Stimulated activated CD8-positive, alpha-beta memory T cell treated with anti-CD3 and anti-CD28 coated beads, Interleukin-7, amount 100 ng/mL, for 1 hour (primary cell): Measurements from ENCODE around the gene KRTAP10-6.
"Not testable (repeated sequence)": the region's sequence is repeated elsewhere in the genome, so short reads cannot be mapped to it uniquely, and the experiment has no call there.

ENCODE experiments used
- DNase-seq, 2 donors: peaks; one replicate each; pipeline ENCODE4 v3.0.0-alpha.2; 2020; ENCODE audit warnings: low read depth in 2 of 2

KRTAP10-6 gene, protein sequence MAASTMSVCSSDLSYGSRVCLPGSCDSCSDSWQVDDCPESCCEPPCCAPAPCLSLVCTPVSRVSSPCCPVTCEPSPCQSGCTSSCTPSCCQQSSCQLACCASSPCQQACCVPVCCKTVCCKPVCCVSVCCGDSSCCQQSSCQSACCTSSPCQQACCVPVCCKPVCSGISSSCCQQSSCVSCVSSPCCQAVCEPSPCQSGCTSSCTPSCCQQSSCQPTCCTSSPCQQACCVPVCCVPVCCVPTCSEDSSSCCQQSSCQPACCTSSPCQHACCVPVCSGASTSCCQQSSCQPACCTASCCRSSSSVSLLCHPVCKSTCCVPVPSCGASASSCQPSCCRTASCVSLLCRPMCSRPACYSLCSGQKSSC

DNA sequence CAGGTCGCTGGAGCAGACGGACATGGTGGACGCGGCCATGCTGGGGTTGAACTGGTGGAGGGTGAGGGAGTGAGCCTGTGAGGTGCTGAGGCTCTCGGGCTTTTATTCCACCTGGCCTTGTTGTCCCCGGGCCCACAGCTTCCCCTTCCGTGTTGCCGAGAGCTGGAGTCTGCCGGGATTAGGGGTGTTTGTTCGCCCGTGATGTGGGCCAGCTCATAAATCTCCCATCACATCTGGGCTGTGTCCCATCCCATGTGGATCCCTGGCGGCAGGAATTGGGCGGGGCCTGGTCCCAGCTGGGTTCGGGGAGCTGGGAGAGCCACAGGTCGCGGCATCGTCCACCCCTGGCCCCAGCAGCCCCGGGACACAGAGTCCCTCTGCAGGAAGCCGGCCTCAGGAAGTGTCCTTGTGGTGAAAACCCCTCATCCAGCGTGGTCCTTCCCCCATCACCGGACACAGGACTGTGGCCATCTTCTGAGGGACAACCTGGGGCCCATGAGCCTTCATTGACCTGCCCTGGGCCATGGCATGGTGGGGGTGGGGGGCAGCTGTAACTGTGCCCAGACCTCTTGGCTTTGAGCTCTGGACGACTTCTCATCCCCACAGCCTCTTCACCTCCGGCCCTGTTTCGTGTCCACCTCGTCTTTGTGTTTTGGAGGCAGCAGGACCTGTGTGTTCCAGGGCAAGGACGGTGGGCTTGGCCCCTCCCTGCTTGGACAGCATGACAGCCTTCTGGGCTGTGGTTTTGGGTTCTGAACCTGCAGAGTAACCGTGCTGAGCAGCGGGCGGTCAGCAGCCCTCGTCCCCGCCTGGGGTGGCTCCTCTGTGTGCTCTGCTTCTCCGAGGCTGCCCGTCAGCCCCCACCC, at the start of gene KRTAP10-6:
TSS of gene KRTAP10-6 (minus strand) at position 60 of the 866 bp plus-strand sequence. CDS start at position 39, 21 bp downstream.
- DNase-seq: no peak

DNA sequence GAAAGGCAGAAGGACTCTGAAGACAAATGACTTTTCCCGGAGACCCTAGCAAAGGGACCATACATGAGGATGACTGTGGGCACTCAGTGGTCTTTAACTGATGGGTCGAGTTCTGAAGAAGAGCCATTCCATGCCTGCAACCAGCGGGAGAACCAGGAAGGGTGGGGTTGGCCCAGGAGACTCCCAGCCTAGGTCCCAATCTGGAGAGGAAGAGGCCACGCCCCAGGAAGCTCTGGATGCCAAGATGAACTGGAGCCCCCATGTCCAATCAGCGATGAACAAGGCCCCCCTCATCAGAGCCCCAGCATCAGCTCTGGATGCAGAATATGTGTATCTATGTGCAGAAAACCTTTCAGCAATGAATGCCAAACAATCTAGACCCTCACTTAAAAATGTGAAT, 48.5 kb upstream of the KRTAP10-6 start:
- no peak for DNase-seq

DNA sequence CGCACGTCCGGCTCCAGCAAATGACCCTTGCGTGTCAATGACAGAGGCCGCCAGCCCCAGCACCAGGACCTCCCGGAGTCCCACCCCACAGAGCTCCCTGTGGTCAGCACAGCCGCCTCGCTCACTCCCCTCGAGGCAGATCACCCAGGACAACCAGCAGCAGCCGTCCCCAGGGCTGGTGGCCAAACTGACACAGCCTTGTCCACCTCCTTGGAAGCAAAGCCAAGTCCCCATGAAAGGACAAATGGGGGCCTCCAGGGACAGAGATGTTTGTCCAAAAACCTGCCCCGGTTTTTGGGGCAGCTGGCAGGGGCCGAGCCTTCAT, 47.0 kb upstream of the KRTAP10-6 start:
- DNase-seq: no peak

DNA sequence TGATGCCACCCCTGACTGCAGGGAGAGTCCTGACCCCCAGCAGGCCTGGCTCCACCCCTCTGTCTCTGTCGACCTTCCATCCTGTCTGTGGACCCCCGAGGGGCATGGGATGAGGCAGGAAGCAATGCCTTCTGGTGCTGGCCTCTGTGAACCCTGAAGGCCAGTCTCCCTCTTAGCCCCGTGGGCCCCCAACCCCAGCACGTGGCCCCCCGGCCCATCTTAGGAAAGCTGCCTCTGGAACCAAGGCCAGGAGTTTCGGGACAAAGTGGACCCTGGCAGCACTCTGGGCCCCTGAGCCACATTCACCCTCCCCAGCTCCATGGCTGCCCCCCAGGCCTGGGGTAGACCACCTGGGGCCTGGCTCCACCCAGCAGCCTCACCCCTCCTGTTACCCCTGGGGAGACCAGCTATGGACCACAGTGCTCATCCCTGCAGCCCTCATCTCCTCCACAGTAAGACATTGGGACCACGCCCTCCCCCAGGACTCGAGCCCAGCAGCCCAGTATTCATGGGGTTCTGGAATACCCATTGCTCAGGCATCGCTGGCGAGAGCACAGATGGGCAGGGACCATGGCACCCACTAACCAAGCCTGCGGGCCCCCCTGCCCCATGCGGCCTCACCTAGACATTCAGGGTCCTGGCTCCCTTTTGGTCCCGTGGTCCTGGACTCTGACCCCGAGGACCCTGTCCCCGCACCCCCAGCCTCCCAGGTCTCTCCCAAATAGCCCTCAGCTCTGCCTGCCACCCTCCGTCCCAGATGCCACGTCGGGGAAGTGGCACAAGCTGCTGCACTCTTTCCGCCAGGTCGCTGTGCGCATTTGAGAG, 46.4 kb upstream of the KRTAP10-6 start:
- DNase-seq: not testable (repeated sequence)

DNA sequence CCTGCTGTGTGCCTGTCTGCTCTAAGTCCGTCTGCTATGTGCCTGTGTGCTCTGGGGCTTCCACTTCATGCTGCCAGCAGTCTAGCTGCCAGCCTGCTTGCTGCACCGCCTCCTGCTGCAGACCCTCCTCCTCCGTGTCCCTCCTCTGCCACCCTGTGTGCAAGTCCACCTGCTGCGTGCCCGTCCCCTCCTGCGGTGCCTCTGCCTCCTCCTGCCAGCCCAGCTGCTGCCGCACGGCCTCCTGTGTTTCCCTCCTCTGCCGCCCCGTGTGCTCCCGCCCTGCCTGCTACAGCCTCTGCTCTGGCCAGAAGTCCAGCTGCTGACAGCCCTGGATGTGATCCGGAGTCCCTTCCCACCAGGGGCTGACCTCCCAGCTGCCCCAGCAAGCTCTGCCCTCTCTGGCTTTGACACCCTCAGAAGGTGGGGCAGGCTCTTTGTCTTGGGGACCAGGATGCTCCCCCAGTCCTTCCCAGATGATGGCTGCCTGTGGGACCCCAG, 45.6 kb upstream of the KRTAP10-6 start:
- DNase-seq: not testable (repeated sequence)

DNA sequence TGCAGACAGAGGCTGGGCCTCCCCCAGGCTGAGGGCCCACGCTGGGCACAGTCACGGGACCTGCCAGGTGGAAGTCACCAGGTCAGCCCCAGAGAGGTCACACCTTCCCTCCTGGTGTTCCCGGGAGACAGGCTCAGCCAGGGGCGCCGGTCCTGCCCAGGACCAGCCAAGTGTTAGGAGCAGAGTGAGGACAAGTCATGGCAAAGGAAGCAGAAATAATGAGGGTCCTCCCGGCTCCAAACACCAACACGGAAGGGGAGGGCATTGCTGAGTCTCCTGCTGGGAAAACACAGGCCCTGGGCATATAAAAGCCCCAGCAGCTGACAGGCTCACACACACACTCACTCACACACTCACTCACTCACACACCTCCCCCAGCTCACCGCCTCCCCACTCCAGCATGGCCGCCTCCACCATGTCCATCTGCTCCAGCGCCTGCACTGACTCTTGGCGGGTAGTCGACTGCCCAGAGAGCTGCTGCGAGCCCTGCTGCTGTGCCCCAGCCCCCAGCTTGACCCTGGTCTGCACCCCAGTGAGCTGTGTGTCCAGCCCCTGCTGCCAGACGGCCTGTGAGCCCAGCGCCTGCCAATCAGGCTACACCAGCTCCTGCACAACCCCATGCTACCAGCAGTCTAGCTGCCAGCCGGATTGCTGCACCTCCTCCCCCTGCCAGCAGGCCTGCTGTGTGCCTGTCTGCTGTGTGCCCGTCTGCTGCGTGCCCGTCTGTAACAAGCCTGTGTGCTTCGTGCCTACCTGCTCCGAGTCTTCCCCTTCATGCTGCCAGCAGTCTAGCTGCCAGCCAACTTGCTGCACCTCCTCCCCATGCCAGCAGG, 44.9 kb upstream of the KRTAP10-6 start, which contains the start of gene KRTAP10-10:
TSS of gene KRTAP10-10 (plus strand) at position 339 of the 833 bp plus-strand sequence. CDS start at position 401, 62 bp downstream.
- DNase-seq: no peak

DNA sequence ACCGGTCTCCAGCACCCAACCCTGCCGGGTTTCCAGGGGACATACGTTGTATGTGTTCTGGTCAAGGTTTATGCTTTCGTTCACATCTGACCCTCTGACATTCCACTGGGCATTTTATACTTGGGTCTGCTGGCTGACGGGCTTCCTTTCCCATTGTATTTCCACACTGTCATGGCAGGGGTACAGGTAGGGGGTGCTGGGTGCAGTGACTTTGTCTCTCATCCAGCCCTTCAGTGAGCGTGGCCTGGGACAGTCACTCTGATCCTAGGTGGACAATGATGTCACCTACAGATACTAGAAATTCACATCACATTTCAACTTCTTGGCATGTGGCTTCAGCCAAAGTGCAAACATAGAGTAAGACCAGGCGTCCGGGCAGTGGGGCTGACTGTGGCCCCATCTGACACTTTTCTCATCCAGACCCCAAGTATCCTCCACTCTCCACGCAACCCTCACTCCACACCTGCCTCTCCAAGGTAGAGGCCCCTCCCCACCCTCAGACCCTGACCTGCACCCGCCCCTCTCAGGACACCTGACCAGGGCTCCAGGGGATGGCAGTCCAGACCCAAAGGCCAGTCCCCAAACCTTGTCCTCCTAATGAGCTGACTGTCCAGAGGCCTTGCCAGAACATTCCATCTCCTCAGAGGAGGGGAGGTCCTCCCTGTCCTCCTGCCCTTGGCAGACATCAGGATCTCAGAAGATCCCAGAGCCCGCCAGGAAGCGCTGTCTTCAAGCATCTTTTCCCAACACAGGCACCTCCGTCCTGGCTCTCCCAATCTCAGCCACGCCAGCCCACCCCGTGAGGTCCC, 44.1 kb upstream of the KRTAP10-6 start:
- no peak for DNase-seq

DNA sequence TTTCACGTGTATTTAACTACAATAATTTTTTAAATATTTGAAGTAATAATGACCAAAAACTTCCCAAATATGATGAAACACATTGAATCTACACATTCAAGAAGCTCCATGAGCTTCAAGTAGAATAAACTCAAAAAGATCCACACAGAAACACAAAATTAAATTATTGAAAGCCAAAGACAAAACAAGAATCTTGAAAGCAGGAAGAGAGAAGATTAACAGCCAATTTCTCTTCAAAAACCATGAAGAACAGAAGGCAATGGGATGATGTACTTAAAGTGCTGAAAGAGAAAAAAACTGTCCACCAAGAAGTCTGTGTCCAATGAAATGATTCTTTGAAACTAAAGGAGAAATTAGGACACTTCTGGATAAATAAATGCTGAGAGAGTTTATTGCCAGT, 39.8 kb upstream of the KRTAP10-6 start:
- no peak for DNase-seq

DNA sequence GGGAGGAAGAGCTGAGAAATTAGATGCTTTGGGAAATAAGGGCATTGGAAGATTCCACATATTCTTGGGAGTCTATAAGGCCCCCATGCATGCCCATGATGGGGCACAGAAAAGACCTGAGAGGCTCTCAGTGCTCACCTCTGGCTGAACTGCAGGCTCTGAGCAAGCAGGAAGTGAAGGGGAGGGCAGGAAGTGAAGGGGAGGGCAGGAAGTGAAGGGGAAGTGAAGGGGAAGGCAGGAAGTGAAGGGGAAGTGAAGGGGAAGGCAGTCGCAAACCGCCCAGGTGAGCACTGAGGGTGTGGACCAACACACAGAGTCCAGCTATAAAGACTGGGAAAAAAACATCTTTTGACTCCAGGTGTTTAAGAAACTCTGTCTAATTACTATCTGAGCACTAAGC, 38.1 kb upstream of the KRTAP10-6 start:
- DNase-seq: no peak

DNA sequence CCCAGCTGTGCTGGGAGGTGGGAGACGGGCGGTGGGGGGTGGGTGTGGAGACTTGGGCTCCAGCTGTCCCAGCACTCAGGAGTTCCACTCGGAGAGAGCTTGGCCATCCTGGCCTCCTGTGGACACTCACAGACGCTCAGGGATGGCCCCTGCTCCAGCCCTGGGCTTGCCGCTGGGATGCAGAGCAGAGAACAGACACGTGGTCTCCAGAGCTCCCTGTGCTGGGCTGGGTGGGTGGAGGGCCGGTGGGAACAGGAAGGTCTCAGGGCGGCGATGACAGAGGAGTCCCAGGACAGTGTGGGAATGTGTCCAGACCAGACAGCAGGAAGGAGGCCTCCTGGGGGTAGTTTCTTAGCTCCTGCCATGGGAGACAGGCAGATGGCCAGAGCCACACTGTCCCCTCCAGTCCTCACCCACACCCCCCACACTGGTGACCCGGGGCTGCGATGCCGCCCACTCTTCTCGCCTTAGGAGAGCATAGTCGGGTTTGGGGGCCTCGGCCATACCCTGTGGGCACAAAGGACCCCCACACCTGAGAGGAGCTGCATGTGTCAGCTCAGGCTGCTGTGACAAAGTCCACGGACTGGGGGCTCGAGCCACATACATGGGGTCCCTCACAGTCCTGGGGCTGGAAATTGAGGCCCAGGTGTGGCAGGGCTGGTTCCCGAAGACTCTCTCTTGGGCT, 36.5 kb upstream of the KRTAP10-6 start:
- DNase-seq: no peak

DNA sequence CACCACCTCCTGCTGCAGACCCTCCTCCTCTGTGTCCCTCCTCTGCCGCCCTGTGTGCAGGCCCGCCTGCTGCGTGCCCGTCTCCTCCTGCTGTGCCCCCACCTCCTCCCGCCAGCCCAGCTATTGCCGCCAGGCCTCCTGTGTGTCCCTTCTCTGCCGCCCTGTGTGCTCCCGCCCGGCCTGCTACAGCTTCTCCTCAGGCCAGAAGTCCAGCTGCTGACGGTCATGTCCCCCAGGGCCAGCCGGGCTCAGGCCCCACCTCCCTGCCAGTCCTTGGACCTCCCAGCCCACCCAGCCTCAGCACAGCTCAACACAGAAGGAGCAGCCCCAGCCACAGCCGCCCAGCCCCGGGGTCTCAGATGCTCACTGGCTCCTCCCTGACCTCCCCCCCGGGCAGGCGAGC, 35.5 kb upstream of the KRTAP10-6 start:
- DNase-seq: not testable (repeated sequence)

DNA sequence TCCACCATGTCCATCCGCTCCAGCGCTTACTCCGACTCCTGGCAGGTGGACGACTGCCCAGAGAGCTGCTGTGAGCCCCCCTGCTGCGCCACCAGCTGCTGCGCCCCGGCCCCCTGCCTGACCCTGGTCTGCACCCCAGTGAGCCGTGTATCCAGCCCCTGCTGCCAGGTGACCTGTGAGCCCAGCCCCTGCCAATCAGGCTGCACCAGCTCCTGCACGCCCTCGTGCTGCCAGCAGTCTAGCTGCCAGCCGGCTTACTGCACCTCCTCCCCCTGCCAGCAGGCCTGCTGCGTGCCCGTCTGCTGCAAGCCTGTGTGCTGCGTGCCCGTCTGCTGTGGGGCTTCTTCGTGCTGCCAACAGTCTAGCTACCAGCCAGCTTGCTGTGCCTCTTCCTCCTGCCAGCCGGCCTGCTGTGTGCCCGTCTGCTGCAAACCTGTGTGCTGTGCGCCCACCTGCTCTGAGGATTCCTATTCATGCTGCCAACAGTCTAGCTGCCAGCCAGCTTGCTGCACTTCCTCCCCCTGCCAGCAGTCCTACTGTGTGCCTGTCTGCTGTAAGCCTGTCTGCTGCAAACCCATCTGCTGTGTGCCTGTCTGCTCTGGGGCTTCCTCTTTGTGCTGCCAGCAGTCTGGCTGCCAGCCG, 35.0 kb upstream of the KRTAP10-6 start:
- not testable (repeated sequence) for DNase-seq

DNA sequence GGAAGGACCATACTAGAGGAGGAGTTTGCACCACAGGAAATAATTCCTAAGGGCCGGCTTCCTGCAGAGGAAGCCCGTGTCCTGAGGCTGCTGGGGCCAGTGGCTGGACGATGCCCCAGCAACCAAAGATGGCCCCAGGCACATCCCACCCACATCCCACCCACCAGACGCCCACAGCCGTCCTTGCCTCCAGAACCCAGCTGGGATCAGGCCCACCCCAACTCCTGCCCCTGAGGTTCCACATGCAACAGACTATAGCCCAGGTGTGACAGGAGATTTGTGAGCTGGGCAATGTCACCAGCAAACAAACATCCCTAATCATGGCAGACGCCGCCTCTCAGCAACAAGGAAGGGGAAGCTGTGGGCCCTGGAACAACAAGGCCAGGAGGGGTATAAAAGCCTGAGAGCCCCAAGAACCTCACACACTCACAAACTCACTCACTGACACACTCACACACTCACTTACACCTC, 34.4 kb upstream of the KRTAP10-6 start, which contains the start of gene KRTAP10-9:
TSS of gene KRTAP10-9 (plus strand) at position 421 of the 471 bp plus-strand sequence. CDS start 79 bp downstream, outside the sequence.
- no peak for DNase-seq

DNA sequence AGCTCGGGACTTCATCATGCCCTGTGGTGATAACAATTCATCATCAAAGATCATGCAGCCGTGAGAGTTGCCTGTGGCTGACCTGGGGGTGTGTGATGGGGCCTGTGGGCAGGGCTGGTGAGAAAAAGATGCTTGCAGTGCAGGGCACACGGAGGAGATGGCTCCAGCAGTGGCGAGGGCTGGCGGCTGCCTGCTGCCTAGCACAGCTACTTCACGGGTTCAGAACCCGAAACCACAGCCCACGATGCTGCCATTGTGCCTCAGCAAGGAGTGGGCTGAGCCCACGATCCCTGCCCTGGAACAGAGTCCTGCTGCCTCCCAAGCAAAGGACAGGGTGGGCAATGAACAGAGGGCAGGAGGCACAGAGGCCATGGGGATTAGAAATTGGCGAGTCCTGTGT, 34.0 kb upstream of the KRTAP10-6 start:
- DNase-seq: no peak

DNA sequence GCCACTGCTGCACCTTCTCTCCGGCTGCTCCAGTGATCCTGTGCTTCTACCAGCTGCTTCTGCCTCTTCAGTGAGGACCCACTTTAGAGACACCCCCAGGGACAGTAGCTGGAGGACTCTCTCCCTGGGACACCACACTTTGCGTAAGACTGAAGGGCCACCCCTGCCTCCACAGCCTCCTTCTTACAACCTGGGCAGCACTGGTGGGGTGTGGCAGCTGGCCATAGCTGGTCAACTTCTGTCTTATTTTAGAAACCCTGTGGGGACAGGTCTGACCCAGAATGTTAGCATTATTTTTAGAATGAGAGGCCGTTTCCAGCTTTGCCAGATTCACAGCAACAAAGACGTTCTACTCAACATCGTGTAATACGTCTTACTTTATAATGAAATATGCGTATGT, 33.5 kb upstream of the KRTAP10-6 start:
- no peak for DNase-seq

DNA sequence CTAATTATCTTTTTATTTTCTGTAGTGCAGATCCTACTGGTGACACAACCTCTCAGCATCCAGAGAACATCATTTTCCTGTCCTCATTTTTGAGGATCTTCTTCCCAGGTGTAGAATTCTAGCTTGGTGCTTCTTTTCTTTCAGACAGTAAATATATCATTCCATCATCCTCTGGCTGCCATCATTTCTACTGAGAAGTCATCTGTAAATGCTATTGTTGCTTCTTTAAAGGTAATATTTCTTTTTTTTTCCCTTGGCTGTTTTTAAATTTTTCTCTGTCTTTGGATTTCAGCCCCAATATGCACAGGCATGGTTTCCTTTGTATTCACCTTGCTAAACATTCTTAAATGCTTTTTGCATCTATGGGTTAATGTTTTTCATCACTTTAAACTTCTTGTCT, 31.3 kb upstream of the KRTAP10-6 start:
- DNase-seq: no peak

DNA sequence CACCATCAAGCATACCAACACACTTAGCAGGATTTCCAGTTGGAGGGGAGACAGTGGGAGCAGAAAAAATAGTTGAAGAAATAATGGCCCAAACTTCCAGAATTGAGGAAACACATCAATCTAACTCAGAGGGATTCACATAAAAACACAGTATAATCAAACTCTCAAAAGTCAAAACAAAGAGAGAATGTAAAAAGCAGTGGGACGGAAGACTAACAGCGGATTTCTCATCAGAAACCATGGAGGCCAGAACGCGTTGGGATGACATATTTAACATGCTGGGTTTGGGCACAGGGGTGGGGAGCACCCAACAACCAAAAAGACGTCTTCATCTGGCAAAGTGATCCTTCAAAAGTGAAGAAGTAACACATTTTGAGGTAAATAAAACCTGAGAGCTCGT, 27.6 kb upstream of the KRTAP10-6 start:
- DNase-seq: no peak

DNA sequence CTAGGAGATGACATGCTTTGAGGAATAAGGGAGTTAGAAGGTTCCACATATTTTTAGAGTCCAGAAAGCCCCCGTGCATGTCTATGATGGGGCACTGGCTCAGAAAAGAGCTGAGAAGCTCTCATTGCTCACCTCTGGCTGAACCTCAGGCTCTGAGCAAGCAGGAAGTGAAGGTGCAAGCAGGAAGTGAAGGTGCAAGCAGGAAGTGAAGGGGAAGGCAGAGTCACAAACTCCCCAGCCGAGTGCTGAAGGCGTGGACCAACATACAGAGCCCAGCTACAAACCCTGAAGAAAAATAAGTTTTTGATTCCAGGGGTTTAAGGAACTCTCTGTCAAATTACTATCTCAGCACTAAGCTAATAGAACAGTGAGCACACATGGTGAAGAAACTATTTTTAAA, 26.6 kb upstream of the KRTAP10-6 start:
- peak; percentile 32 to 33 for DNase-seq

DNA sequence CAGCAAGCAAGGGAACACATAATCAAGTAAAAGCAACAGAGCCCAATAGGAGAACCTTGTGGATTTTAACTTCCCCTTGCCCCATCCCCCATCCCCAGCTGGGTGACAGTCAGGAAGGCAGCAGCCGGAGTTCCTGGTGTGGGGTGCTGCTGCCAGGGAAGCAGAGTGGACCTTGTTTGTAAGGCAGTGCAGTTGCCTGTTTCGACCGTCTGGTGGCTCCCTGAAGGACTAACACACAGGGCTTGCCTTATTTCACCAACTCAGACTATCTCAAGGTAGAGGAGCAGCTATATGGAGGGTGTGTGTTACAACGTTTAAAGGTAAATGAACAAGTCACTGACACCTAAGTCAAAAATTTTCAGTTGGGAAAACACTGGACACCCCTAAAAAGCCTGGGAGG, 26.2 kb upstream of the KRTAP10-6 start:
- no peak for DNase-seq
